A673 (cell line): ENCODE results near the gene CCDC127.

Experiments used
- CTCF ChIP-seq: fragments of 300-800, 200-600 bp; sonication (generic); conservative IDR thresholded peaks from 2 replicates; pipeline ENCODE4 v1.5.1; 2017; ENCODE audit warnings: low read depth, mild to moderate bottlenecking, antibody characterized with exemption, low read length, moderate library complexity, mixed read lengths
- EZH2 ChIP-seq: fragments of 200-600 bp; sonication (generic); IDR thresholded peaks from 2 replicates; pipeline ENCODE4 v1.6.1; 2017; ENCODE audit warnings: borderline replicate concordance, low read depth, mild to moderate bottlenecking, mixed read lengths, antibody characterized with exemption, low read length; ENCODE audit not compliant: poor library complexity, severe bottlenecking

GRCh38 chr5:154826-155225 lies 63.1 kb downstream of the CCDC127 start:
- TF ChIP-seq CTCF (no peak), EZH2 (no peak)
